A673 (cell line): Measurements from ENCODE around the gene EHD4. TPM values are rescaled to one million over a fixed set of nuclear protein-coding genes. Genes with fewer than 3 reads are reported as not detected.

Experiments used
- BruUV-seq: library from RNA; stranded (reverse); fragments of 400-500 nt; replicated peaks from 2 replicates; lab custom pipeline; 2021; lab: Mats Ljungman, UMichigan
- CTCF ChIA-PET: fragments of 300-600 bp; sonication (Branson Sonifier 250); formaldehyde crosslinking; loops from one replicate; lab custom pipeline; 2022; ENCODE audit warnings: antibody characterized with exemption; lab: Charles Lee
- POLR2A ChIA-PET: fragments of 300-600 bp; sonication (Branson Sonifier 250); formaldehyde crosslinking; loops from one replicate; lab custom pipeline; 2022; ENCODE audit warnings: antibody characterized with exemption; ENCODE audit not compliant: low non-redundant PET; lab: Charles Lee
- DNase-seq: peaks from one replicate; pipeline ENCODE4 v3.0.0-alpha.2; 2015; ENCODE audit warnings: low spot score
- H3K27ac ChIP-seq: fragments of 200-600 bp; sonication (generic); 2 replicates; pipeline ENCODE4 v1.5.1; 2016; ENCODE audit warnings: mixed run types, low read depth, mild to moderate bottlenecking, mixed read lengths, antibody characterized with exemption, low read length; ENCODE audit not compliant: poor library complexity, severe bottlenecking
- H3K27me3 ChIP-seq: fragments of 200-600 bp; sonication (generic); replicated peaks from 2 replicates; pipeline ENCODE4 v1.6.1; 2017; ENCODE audit warnings: mixed run types, low read depth, mild to moderate bottlenecking, mixed read lengths, antibody characterized with exemption, low read length; ENCODE audit not compliant: insufficient read depth, poor library complexity
- H3K36me3 ChIP-seq: fragments of 200-600 bp; sonication (generic); 2 replicates; pipeline ENCODE4 v1.6.1; 2016; ENCODE audit warnings: mixed run types, mild to moderate bottlenecking, mixed read lengths, antibody characterized with exemption, low read length; ENCODE audit not compliant: insufficient read depth, poor library complexity, severe bottlenecking
- H3K4me1 ChIP-seq: fragments of 200-600 bp; sonication (generic); 2 replicates; pipeline ENCODE4 v1.6.1; 2017; ENCODE audit warnings: mixed run types, mild to moderate bottlenecking, mixed read lengths, antibody characterized with exemption, low read length; ENCODE audit not compliant: insufficient read depth, poor library complexity, severe bottlenecking
- H3K4me3 ChIP-seq: fragments of 200-600 bp; sonication (generic); 2 replicates; pipeline ENCODE4 v1.5.1; 2016; ENCODE audit warnings: low read depth, mixed run types, mild to moderate bottlenecking, mixed read lengths, low read length; ENCODE audit not compliant: poor library complexity, severe bottlenecking
- H3K9me3 ChIP-seq: fragments of 200-600 bp; sonication (generic); 2 replicates; pipeline ENCODE4 v1.6.1; 2016; ENCODE audit warnings: mixed run types, low read depth, mild to moderate bottlenecking, mixed read lengths, antibody characterized with exemption, low read length; ENCODE audit not compliant: poor library complexity, severe bottlenecking
- CTCF ChIP-seq: fragments of 300-800, 200-600 bp; sonication (generic); conservative IDR thresholded peaks from 2 replicates; pipeline ENCODE4 v1.5.1; 2017; ENCODE audit warnings: low read depth, mild to moderate bottlenecking, antibody characterized with exemption, low read length, moderate library complexity, mixed read lengths
- EZH2 ChIP-seq: fragments of 200-600 bp; sonication (generic); IDR thresholded peaks from 2 replicates; pipeline ENCODE4 v1.6.1; 2017; ENCODE audit warnings: borderline replicate concordance, low read depth, mild to moderate bottlenecking, mixed read lengths, antibody characterized with exemption, low read length; ENCODE audit not compliant: poor library complexity, severe bottlenecking
- intact Hi-C: fragments of 100-400 bp; cut with micrococcal nuclease; formaldehyde crosslinking; loops from one replicate; pipeline ENCODE4 v1.10.0; 2022; ENCODE audit not compliant: unreplicated experiment
- total RNA-seq: library from RNA; stranded (reverse); gene quantifications from 2 replicates; pipeline ENCODE4 v1.2.3, GENCODE V29; 2021

Gene EHD4
- total RNA-seq, 1 experiment from 2014 or later: 29.4 TPM

DNA sequence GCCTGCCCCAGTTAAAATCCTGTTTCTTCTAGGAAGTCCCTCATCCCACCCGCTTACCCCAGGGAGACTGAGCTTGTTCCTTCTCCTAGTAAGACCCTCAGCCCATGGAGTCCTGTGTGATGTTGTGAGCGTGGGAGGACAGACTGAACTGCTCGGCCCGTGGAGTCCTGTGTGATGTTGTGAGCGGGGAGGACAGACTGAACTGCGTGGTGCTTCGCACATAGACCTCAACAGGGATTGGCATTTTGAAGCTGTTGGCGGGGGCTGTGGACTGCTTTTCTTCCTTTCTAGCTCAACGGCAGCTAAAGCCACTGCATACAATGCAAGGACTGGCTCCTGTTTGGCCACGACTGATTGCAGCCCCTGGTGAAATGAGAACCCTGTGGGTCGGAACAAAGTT, 76.9 kb downstream of the EHD4 start:
- Histone ChIP-seq H3K4me1 (peaks cover 4% of the 10 kb centered on the region), H3K27ac (peak overlapping the region; percentile 63), H3K9me3 (no peaks in the 10 kb centered on the region), H3K4me3 (no peak overlapping the region), H3K36me3 (no peaks in the 10 kb centered on the region), H3K27me3 (no peaks in the 10 kb centered on the region)
- TF ChIP-seq CTCF (no peak), EZH2 (no peak)
- DNase-seq: no peak
- ChIA-PET CTCF (interaction anchor here (0.6 to 1.4 kb wide), 3 partner anchors 9 to 457 kb away, joined by 3 to 4 read pairs (median 3); no protein-coding TSS in a partner anchor), POLR2A (interaction anchor here (0.6 kb wide), 1 partner anchor 75 kb away, joined by 3 read pairs; no protein-coding TSS in a partner anchor)
- intact Hi-C loops: no loop called here
- no TSS peak for BruUV-seq

DNA sequence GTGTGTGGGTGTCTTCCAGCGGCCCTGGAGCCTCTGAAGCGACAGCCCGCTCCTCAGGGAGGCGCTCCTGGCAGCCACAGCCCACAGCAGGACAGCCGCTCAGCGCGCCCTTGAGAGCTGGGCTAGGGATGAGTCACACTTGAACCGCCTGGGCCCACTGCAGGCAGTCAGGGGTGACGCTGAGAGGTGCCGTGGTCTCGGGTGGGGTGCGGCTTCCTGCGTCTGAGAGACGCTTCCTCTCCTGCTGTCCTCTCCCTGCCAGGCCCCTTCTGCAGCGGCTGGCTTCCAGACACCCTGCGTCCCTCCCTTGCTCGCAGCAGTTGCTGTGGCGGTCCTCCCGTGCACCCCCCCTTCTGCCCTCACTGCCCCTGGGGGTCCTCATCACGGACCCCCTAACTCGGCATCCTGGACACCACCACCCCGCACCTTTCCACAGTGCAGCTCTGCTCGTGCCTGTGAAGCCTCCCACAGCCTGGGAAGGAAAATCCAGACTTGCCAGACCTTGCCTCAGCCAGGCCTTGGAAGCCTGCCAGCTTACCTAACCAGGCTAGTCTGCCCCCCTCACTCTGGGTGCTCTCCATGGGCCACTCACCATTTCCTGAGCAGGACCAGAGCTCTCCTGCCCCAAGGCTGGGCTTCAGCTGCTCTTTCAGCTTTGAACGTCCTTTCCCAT, 77.4 kb downstream of the EHD4 start:
- H3K9me3 ChIP-seq: no peaks in the 10 kb centered on the region
- TF ChIP-seq EZH2 (no peak), CTCF (0 out of 2 replicates have a peak, but pooled peaks have one; percentile 25)
- CTCF ChIA-PET: interaction anchor here (0.6 to 1.4 kb wide), 3 partner anchors 10 to 456 kb away, joined by 3 to 4 read pairs (median 3); no protein-coding TSS in a partner anchor
- POLR2A ChIA-PET: no interaction called here
- H3K4me3 ChIP-seq: no peak overlapping the region
- H3K27ac ChIP-seq: peak overlapping the region; percentile 63
- H3K27me3 ChIP-seq: no peaks in the 10 kb centered on the region
- peak; percentile 76 for DNase-seq
- no peaks in the 10 kb centered on the region for H3K36me3 ChIP-seq
- intact Hi-C loops: no loop called here
- BruUV-seq: no TSS peak
- peaks cover 4% of the 10 kb centered on the region for H3K4me1 ChIP-seq

GRCh38 chr15:41894251-41894790, 78.0 kb downstream of the EHD4 start:
- DNase-seq: no peak
- Histone ChIP-seq H3K4me3 (no peak overlapping the region), H3K9me3 (no peaks in the 10 kb centered on the region), H3K36me3 (no peaks in the 10 kb centered on the region), H3K27me3 (no peaks in the 10 kb centered on the region), H3K27ac (peak overlapping the region; percentile 63), H3K4me1 (peaks cover 4% of the 10 kb centered on the region)
- no peak for TF ChIP-seq EZH2
- TF ChIP-seq CTCF: no peak
- intact Hi-C loops: no loop called here
- POLR2A ChIA-PET: no interaction called here
- no TSS peak for BruUV-seq
- CTCF ChIA-PET: no interaction called here
